Stimulated activated CD4-positive, alpha-beta T cell treated with anti-CD3 and anti-CD28 coated beads, Interleukin-4, amount 100 ng/mL, for 24 hours (primary cell): ENCODE data around the gene SIX3.

Experiments used
- DNase-seq: peaks from one replicate; pipeline ENCODE4 v3.0.0-alpha.2; 2020

SIX3 gene

DNA sequence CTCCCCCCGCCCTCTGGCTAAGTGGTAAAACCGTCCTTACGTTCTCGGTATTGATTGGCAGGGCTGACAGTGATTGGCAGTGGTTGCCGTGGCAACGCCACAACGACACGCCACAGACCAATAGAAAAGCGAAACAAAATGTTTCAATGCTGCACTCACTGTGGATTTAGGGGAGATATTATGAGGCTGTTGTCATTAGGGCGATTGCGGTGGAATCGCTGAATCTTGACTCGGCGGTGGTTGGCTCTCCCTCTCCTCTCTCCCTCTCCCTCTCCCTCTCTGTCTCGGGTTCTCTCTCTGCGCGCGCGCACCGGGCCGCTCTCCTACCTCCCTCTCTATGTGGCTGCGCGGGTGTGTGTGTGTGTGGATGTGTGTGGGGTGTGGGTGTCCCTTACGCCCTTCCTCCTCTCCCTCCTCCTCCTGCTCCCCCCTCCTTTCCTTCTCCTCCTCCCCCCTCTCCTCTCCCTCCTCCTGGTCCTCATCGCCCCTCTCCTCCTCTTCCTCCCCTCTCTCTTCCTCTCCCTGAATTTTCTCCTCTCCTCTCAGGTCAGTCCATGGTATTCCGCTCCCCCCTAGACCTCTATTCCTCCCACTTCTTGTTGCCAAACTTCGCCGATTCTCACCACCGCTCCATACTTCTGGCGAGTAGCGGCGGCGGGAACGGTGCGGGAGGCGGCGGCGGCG is at the start of gene SIX3:
Gene SIX3, plus strand, starts transcription at position 152 of the 684 bp plus-strand sequence. Its CDS starts 403 bp downstream, at position 555.
- DNase-seq = peak; percentile 38

DNA sequence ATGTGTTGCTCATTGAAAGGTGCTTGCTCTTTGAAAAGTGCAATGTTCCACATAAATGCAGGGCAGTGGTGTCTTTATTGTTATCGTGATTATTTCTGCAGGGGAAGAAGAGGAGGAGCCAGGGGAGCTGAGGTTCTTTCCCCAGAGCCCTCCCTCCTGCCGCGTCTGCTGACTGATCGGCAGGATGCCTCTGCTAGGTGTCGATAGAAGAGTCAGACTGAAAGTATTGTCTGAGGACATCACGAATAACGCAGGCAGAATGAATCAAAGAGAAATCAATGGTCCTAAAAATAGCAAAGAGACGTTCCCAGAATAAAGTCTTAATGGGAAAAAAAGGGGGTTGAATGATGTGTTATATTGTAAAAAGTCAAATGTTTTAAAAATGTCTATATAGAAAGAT is 47.4 kb upstream of the SIX3 start:
- no peak for DNase-seq

DNA sequence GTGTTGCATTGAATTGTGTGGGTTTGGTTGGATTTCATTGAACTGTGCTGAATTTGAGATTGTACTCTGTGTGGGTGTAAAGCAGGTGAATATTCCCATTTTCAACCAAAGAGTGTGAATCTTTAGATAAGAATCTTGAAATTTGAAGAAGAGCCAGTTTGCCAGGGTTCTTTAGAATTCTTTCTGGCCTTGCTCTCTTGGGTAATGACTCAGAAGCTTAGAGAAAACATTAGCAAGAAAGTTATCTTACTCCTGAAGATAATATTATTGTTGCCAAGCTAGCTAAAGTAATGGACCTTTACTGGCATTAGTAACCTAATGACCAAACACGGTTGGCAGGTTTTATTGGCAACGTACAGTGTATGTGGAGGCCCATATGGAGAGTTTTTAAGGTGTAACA is 46.4 kb upstream of the SIX3 start:
- no peak for DNase-seq

DNA sequence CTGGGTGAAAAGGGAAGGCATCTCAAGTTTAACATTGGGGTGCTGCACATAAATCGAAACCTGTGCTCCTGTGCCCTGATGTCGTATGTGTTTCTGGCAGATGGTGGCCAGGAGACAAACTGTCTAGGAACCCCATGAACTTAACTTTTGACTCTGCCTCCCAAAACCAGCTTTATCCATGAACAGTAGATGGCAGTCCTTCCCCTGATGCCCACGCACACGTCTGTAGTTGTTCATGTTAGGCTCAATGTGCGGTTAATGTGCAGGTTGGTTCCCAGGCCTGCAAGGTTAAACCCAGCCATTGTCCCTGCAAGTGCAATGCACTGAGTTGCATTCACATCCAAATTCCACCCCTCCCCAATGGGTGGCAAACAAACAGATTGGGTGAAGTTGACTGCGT is 44.1 kb upstream of the SIX3 start:
- DNase-seq = no peak

DNA sequence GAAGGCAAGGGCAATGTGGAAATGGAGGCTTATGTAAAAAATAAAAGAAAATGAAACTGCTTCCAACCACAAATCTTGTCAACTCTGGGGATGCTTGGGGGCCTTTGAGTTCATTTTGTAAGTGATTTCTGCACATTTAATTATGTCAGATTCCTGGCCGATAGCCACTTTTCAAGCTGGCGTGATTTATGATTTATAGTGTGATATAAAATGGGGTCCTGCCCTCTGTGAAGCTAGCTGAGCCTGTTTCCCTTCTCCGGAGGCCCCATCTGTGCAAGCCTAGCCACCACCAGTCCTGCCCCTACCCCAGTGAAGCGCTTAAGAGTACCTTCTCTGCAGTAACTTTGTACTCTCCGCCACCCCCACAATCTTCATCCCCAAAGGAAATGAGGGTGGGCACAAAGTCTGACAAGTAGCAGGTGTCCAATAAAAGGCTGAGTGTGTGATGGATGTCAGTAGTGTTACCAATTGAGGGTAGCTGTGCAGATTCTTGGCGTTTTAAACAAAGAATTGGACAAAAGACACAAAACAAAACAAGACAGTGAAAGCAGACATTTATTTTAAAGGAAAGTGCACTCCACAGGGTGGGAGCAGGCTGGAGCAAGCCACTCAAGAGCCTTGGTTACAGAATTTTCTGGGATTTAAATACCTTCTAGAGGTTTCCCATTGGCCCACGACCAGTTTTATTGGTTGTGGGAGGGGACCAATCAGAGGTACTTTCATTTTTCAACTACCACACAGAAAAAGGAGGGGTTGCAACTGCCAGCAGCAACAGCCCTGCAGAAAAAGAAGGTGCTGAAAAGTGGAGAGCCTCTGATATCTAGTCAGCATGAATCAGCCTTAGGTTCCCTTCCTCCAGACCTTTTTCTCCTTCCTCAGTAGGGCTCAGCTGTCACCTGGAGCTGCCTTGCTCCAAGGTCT is 39.0 kb upstream of the SIX3 start:
- no peak for DNase-seq

DNA sequence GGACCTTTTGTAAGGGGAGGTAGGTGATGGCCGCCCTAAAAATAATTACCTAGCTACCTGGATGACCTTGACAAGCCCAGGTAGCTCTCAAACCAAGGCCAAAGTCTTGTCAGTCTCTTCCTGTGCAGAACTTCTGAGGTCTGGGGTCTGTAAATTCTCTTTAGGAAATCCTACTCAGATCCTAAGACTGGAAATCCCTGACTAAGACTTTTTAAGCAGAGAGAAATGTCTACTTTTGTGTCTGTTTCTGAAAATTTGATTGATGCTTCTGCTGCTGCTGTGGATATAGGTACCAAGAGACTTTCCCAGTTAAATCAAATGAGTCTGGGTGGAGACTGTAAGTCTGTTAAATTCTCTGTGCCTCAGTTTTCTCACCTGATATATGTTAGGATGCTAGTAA is 36.9 kb upstream of the SIX3 start:
- DNase-seq = no peak

DNA sequence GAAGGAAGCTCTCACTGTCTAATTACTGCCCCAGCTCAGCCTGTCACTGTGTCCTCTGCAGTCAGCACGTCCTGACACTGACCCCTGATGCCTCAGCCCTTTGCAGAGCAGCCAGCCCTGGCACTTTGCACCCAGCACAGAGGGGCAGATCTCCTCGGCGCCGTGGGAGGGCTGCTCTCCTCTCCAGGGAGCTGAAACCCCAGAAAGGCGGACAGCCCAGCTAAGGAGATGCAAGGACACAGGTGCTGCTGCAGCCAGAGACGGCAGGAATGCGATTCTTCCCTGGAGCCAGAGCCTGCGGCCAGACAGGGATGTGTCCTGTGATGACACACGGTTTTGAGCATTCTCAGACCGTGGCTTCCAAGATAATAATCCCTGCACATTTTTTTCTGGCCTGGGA is 34.5 kb upstream of the SIX3 start:
- no peak for DNase-seq

DNA sequence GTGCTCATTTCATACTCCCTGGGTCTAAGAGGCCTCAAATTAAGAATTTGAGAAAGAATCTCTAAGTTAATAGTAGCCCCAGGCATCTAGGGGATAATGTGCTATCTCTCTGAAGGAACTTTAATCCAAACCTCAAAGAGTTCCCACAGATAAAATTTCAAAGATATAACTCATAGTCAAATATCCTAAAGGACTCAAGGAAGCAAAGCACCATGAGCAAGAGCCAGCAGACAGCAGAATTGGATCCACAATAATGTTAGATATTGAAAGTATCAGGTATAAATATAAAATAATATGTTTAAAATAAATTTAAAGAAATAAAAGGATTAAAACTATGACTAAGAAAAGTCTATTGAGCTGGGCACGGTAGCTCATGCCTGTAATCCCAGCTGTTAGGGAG is 31.7 kb upstream of the SIX3 start:
- no peak for DNase-seq

DNA sequence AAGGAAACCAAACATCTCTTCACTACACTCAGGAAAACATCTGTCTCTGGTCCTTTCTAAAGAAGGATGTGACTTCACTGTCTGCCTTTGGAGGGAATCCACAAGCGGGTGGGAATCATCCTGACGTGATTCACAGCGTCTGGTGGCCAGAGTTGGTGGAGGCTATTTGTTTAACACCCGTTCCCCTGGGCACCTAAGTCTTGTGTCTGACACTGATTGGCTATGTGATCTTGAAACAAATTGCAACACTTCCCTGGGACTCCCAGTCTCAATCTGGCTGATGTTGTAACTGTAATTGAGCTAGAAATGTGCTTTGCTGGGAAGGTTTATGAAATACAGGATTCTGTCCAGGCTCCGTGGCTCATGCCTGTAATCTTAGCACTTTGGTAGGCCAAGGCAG is 28.8 kb upstream of the SIX3 start:
- DNase-seq = no peak

DNA sequence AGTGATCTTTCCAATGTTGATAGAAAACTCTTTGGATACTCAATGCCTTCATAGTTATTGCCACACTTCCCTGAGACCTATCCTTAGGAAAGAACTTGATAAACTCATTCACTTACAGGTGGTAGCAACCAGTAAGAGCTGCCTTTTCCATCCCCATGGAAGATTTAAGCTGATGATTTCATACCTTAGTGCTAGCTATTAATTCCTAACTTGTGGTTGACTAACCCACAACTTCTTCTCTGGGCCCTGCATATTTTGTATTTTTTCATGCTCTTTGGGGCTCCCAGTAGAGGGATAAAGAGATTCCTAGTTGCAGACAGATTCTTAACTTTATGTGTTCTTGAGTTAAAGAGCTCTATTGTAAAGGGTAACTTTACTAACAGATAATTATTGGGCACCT is 25.2 kb upstream of the SIX3 start:
- no peak for DNase-seq

DNA sequence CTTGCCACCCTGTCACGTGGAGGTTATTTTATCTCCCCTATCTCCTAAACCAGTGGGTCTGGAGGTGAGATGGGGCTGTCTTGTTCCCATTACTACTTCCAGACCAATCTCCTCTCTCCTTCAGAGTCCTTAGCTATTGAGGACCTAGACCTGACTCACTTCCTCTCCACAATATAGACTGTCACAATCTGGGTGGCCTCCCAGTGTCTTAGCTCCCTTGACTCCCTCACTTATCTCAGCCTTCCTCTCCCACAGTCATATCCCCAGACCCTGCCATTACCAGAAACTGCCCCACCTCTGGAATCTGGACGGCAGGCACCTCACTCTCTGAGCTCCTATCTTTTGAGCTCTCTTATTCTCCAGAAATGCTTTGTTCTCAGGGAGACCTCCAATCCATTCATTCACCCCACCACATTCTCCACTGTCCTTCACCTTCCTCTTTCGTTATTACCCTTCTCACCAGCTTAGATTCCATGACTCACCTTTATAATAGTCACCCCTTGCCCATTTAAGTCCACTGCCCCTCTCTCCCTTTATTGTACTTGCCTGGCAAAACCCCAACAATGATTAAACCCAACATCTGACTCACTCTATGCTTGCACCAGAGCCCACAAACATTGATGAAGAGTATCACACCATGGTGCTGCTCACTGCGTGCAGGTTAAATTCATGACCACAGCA is 23.3 kb upstream of the SIX3 start:
- no peak for DNase-seq

DNA sequence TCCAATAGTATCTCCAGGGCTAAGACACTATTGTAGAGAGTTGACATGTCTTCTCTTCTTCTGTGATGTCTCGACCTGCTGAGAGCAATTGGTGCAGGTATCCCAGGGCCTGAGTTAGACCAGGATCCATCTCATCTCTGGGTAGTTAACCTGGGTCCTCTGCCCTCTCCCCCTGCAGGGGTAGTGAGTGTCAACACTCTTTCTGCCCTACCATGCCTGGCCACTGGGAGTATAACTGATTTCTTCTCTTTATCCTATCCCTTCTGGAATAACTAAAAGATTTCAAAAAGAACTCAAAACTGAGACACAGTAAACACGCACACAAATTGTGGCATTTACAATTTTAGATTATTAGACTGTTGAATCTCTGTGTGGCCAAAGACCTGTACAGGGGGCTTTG is 20.8 kb upstream of the SIX3 start:
- no peak for DNase-seq

DNA sequence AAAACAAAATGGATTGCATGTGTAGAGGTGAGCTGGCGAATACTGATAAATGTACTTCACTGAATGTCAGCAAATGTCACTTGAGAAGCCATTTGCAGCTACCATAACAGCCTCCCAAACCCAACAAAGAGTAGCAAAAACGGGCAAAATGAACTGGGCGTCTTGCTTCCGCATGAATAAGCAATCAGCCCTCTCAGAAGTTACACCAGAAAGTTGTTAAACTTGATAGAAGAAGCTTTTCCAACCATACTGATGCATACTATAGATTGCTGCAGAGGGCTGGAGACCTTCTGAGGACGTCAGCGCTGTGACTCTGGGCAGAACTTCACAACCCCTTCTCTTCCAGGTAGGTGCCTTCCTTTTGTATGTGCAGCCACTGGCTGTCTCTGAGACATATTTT is 18.7 kb upstream of the SIX3 start:
- no peak for DNase-seq

DNA sequence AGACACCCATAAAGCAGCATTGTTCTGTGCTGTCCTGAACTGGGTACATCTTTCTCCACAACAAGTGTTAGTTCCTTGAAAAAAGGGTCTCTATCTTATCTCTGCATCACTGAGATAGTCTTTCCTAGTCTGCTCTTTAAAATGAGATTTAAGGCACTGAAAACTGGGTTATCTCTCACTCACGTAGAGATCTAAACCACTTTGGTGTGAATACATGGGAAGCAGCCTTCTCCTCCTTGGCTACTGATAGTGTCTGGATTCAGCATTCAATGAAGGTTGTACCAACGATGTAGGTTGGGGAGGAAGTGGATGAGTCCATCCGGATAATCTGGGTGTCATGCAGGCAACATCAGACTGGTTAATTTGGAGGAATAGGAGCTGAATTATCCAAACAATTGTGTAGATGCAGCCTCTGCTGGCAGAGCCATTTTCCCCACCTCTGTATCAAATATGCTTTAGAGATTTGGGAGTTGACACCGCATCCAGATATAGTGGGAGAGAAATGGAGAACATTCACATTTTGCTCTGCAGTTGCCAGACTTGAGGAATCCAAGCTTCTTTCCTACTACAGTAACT is 15.9 kb upstream of the SIX3 start:
- no peak for DNase-seq

DNA sequence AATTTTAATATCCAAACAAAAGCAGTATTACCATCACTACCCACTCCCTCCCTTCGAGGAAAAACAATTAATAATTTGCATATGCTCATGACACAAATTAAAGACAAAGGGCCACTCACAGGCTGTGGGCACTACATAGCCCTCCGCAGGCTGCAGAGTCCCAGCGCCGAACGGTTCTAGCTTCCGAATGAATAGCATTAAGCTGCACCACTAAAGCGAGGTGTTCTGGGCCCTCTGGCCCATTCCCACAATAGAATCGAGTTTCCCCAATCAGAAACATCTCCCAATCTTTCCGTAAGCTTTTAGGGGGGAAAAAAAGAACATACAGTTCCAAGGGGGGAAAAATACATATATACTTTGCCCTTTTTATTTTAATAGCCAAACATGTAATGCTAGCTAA is 14.5 kb upstream of the SIX3 start:
- no peak for DNase-seq

DNA sequence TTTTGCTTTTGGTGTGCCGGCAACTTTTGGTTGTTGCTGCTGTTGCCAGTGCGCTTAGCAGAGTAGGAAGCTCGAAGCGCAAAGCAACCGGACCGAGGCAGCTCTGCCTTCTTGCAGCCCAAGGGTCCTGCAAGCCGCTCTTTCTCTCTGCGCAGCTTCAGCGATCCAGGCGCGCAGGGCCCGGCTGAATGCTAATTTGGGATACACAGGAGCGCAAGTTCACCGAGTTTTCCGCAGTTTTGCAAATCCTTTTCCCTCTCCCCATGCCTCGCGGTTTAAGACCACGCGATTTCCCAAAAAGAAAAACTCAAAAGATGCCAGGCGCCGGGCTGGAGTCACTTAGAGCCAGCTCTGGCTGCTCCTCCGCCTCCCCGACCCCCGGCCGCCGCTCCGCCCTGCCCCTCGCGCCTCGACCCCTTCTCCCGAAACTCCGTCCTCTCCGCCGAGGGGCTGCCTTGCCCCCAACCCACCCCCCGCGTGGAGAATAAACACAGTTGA is 13.5 kb upstream of the SIX3 start:
- no peak for DNase-seq

DNA sequence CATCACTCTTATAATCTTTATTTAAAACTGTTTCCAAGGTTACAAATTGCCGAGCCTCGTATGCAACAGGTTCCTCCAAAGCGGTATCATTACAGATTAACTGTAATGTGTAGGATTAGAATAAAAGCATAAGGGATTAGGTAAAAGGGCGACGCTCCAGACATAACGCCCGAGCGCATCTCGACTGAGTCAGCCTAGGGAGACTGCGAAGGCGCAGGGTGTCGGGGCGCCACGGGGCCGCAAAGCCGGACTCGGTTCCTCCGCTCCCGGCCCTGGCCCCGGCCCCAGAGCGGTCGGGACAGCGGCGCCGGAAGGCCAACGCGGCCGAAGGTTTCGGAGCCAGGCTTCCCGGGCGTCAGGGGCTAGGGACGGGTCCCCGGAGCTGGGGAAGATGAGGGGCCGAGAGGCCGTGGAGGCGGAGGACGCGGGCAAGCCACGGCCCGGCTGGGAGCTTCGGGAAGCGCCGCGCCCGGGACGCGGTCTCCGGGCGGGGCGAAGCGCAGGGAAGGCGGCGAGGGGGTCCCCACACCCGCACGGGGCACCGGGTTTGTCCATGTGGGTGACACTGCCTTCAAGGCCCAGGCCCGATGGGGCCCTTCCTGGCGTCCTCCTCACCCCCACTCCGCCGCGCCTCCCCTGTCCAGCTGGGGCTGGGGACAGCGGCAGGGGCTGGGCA is 12.9 kb upstream of the SIX3 start:
- no peak for DNase-seq

DNA sequence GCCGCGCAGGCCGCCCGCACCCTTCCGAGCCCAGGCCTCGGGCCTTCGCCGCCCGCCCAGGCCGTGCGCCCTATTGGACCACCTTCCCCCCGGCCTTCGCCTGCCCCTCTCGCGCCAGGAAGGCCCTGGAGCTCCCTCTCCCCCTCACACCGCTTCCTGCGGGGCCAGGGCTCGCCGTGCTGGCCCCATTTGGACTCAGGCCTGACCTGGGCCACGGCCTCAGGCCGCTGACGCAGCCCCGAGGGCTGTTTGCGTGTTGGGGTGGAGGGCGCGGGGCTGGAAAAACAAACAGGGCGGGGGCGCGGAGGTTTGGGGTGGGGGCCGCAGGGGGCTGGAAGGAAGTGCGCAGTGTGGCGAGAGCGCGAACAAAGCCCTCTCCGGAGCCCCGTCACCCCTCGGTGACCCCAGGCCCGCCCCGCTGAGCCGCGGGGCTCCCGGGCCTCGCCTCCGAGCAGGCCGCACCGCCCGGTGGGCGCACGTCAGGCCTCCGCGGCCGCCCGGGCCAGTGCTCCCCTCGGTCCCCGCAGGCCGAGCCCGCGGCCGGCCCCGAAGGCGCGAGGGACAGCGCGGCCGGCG is 12.3 kb upstream of the SIX3 start:
- DNase-seq = no peak

DNA sequence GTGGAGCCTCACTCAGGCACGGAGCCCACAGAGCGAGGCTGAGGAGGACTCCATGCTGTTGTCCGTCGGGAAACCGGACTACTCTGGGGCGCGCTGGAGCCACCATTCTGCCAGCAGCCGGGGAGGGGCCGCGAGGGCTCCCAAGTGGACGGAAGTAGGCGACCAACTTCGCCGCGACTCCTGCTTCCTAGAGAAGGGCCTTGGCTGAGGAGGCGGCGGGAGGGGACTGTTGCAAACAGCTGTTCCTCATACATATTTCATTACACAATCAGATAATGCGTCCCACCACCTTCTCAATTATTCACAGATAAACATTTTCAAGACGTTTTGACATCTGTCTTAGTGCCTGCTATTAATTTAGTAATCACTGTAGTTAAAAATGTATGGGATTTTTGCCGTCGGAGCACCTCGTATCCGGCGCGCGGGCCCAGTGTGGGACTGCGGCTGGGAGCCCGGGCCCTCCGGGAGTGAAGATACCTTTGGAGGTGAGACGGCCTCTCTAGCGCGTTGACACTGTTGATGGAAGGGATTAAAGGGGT is 11.7 kb upstream of the SIX3 start:
- no peak for DNase-seq

DNA sequence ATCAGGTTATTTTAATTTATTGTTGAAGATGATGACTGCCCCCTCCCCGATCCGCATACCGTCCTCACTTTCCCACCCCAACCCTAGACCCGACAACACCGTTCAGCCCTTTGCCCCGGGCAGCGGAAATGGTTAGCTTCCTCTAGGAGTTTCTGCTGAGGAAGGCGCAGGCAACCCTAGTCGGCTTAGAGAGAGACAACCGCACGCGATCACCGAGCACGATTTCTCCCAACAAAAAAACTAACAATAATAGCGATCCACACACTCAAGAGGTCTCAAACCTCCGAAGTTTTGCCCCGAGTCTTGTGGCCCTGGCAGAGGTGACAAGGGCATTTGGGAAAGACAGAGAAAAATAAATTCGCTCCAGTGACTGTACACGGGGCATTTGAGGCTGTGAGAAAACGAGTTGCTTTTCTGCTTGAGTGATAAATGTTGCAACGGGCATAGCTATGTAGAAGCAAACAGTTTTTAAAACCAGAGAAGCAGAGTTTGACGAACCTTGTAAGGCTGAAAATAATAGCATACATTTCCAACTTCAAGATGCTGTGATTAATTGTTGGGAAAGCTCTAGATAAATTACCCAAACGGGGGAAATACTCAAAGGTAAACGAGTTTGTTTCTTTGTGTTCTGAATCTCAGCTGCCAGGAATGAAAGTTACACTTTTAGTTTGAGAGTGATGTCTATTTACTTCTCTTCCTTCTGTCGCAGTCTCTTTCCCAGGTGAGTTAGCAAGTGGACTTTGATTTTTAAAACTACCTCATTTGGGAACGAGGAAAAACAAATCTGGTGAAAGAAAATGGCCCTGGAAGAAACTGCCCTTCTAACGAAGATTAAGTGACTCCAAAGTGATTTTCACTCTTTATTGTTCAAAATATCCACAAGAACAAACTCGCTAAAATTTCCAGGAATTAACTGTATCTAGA is 11.0 kb upstream of the SIX3 start:
- no peak for DNase-seq
